ENCODE data around the gene PTPRN2. TPM values are rescaled to one million over a fixed set of nuclear protein-coding genes. Genes with fewer than 3 reads are reported as not detected.

PTPRN2 gene
- total RNA-seq, 2 experiments from 2014 or later = 7.0 to 7.2 TPM

DNA sequence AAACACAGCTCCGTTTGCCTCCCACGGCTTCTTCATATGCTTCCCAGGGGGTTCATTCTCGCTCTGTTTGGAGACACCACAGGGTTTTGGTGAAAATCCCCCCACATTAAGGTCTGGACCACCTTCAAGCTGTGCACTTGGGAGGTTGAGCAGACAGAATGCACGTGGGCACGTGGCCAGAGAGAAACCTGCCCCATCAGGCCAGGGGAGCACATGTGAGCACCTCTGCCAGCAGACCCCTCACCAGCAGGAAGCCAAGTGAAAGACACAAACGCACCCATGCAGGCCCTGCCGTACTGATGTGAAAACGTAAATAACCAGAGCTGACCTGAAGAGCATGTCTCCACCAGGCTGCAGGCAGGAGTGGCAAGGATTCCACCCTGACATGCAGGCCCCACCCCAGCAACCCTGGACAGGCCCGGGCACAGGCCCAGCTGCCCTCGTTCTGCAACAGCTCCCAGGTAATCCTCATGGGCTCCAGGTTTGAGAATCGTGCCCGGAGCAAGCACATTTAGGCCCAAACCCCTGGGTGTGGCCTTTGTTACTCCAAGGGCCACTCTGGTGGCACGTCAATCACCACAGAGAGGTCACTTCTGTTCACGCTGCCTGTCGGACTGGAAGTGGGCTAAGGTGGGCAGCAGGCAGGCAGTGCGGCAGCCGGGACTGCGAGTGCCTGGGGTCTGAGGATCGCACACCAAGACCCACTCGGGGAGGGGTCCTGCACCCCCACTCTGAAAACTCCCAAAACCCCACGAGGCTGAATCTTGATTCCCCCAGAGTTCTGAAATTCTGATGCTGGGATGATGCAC, 184.4 kb downstream of the PTPRN2 start:
- Mint-ChIP-seq H3K36me3 (ENCODE audit: low read depth) (no peaks in the 10 kb centered on the region), H3K9me3 (ENCODE audit: insufficient read depth) (peaks cover 10% of the 10 kb centered on the region), H3K27ac (no peak overlapping the region), H3K27me3 (ENCODE audit: low read depth) (no peaks in the 10 kb centered on the region), H3K4me1 (ENCODE audit: low read depth) (no peaks in the 10 kb centered on the region), H3K4me3 (no peak overlapping the region)
- no peak for DNase-seq
- ChIA-PET CTCF (no interaction called here), POLR2A (no interaction called here)
- ATAC-seq = no peak

DNA sequence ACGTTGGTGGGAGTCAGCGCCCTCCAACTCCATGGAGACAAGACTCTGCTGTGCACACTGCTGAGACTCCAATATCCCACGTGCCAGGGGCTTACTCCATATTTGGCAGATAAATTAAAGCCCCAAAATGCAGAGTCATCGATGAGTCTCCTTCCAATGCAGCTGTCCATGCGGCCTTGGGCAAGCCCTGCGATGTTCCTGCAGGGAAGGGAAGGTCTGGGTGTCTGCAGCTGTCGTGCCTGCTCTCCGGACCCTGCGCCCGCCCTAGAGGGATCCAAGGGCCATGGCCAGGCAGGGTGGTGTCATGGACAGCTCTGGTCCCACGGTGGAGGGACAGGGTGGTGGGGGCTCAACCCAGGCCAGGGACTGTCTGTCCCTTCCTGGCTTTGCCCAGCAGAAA, 185.2 kb downstream of the PTPRN2 start:
- no peaks in the 10 kb centered on the region for H3K27me3 Mint-ChIP-seq (ENCODE audit: low read depth)
- peaks cover 10% of the 10 kb centered on the region for H3K9me3 Mint-ChIP-seq (ENCODE audit: insufficient read depth)
- no peak overlapping the region for H3K4me3 Mint-ChIP-seq
- H3K27ac Mint-ChIP-seq = no peak overlapping the region
- DNase-seq = no peak
- ATAC-seq = no peak
- no peaks in the 10 kb centered on the region for H3K36me3 Mint-ChIP-seq (ENCODE audit: low read depth)
- ChIA-PET POLR2A (no interaction called here), CTCF (no interaction called here)
- H3K4me1 Mint-ChIP-seq (ENCODE audit: low read depth) = no peaks in the 10 kb centered on the region

DNA sequence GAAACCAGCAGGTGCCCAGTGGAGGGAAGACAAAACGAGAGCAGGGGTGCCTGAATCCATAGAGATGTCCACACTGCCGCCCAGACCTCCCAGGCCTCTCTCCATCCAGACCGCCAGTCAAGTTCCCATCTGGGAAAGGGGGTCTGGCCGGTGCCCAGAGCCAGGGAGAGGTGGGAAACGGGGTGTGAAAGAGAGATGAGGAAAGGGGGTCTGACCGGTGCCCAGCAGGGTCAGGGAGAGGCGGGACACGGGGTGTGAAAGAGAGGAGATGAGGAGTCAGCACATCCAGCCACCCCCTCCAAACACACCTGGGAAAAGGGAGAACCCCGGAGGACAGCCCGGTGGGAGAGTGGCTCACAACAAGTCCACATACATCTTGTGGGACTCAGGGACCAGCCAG, 185.8 kb downstream of the PTPRN2 start:
- H3K9me3 Mint-ChIP-seq (ENCODE audit: insufficient read depth) = peaks cover 10% of the 10 kb centered on the region
- no peak for ATAC-seq
- DNase-seq = no peak
- H3K4me1 Mint-ChIP-seq (ENCODE audit: low read depth) = no peaks in the 10 kb centered on the region
- ChIA-PET CTCF (no interaction called here), POLR2A (no interaction called here)
- H3K27me3 Mint-ChIP-seq (ENCODE audit: low read depth) = no peaks in the 10 kb centered on the region
- H3K27ac Mint-ChIP-seq = no peak overlapping the region
- no peak overlapping the region for H3K4me3 Mint-ChIP-seq
- no peaks in the 10 kb centered on the region for H3K36me3 Mint-ChIP-seq (ENCODE audit: low read depth)

DNA sequence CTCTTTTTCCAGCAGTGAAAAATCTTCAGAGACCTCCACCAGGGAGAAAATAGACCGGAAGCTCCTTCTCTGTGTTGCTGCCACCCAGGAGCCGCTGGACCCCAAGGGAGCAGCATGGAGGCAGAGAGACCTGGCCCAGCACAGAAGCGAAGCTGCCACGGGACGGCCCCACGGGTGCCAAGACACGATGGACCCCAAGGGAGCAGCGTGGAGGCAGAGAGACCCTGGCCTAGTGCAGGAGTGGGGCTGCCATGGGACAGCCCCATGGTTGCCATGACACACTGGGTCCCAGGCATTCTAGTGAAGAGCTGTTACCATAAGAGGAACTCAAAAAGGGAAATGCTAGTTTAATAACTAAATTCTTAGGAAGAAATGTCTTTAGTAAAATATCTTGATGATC, 186.3 kb downstream of the PTPRN2 start:
- ChIA-PET CTCF (no interaction called here), POLR2A (no interaction called here)
- no peak overlapping the region for H3K4me3 Mint-ChIP-seq
- H3K36me3 Mint-ChIP-seq (ENCODE audit: low read depth) = no peaks in the 10 kb centered on the region
- no peaks in the 10 kb centered on the region for H3K4me1 Mint-ChIP-seq (ENCODE audit: low read depth)
- peaks cover 10% of the 10 kb centered on the region for H3K9me3 Mint-ChIP-seq (ENCODE audit: insufficient read depth)
- no peak overlapping the region for H3K27ac Mint-ChIP-seq
- H3K27me3 Mint-ChIP-seq (ENCODE audit: low read depth) = no peaks in the 10 kb centered on the region
- ATAC-seq (no peak), DNase-seq (no peak)

DNA sequence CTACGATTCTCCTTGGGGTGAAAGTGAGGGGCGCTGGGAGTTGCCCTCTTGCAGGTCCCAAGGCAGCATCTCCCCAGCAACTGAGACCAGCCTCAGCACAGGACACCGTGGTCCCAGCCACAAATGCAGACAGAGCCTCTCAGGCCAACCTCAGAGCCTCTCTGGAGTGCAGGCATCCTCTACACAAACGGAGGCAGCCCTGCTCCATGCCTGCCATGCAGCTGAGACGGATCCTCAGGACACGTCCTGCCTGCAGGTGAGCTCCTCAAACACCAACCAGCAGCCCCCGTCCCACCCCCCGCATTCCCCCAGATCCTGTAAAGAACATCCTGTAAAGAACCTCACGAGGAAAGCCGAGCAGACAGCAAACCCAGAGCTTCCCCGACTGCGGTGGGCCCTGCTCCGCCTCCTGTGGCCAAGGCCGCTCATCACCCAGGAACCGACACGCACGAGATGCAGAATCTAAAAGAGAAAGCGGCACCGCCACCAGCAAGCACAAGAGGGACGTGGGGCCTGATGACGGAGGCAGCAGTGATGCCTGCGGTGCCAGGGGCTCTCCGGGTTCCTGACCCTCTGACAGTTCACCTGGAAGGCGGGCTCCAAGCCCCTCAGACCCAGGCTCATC, 186.9 kb downstream of the PTPRN2 start:
- ChIA-PET CTCF (no interaction called here), POLR2A (no interaction called here)
- no peaks in the 10 kb centered on the region for H3K4me1 Mint-ChIP-seq (ENCODE audit: low read depth)
- ATAC-seq (no peak), DNase-seq (no peak)
- no peak overlapping the region for H3K27ac Mint-ChIP-seq
- H3K27me3 Mint-ChIP-seq (ENCODE audit: low read depth) = no peaks in the 10 kb centered on the region
- no peaks in the 10 kb centered on the region for H3K36me3 Mint-ChIP-seq (ENCODE audit: low read depth)
- peaks cover 10% of the 10 kb centered on the region for H3K9me3 Mint-ChIP-seq (ENCODE audit: insufficient read depth)
- H3K4me3 Mint-ChIP-seq = no peak overlapping the region

DNA sequence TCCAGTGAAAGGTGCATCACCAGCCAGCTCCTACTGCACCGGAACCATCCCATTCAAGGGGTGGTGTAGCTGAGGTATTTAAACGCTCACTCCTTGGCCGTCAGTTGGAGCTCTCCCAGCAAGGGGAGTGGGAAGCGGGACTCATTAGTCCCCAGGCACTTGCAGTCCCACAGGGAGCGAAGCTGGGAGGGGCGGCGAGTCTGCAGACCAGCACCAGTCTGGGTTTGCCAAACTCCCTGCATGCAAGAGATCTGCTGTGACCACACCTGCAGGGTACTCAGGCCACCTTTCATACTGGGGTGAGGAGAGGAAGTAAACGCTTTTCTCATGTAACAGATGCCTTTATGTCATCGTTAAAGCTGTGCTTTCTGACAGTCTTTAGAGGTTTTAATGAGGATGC, 187.9 kb downstream of the PTPRN2 start:
- Mint-ChIP-seq H3K9me3 (ENCODE audit: insufficient read depth) (peaks cover 10% of the 10 kb centered on the region), H3K27me3 (ENCODE audit: low read depth) (no peaks in the 10 kb centered on the region), H3K4me3 (no peak overlapping the region), H3K36me3 (ENCODE audit: low read depth) (no peaks in the 10 kb centered on the region), H3K27ac (no peak overlapping the region), H3K4me1 (ENCODE audit: low read depth) (no peaks in the 10 kb centered on the region)
- CTCF ChIA-PET = no interaction called here
- POLR2A ChIA-PET = no interaction called here
- DNase-seq (no peak), ATAC-seq (no peak)

DNA sequence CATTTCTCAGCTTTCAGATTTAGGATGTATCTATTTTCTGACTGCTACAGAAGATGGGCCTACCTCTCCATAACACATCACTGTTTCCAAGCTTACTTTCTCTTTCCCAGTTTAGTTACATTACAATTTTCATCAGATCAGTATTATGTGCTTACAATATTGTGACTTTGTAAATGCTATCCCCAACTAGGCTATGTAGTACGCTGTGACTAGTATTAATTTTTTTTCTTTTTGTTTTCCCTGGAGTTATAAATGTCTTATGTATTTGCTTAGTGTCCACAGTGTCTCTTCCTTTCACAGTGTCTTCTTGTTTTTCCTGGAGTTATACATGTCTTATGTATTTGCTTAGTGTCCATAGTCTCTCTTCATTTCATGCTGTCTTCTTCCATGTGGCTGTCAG, 188.9 kb downstream of the PTPRN2 start:
- Mint-ChIP-seq H3K4me1 (ENCODE audit: low read depth) (no peaks in the 10 kb centered on the region), H3K36me3 (ENCODE audit: low read depth) (no peaks in the 10 kb centered on the region), H3K27me3 (ENCODE audit: low read depth) (no peaks in the 10 kb centered on the region), H3K27ac (no peak overlapping the region), H3K4me3 (no peak overlapping the region), H3K9me3 (ENCODE audit: insufficient read depth) (peaks cover 10% of the 10 kb centered on the region)
- DNase-seq = no peak
- ChIA-PET CTCF (no interaction called here), POLR2A (interaction anchor here (0.6 kb wide), 2 partner anchors 10 to 1840 kb away, joined by 3 read pairs; no protein-coding TSS in a partner anchor)
- ATAC-seq = no peak

DNA sequence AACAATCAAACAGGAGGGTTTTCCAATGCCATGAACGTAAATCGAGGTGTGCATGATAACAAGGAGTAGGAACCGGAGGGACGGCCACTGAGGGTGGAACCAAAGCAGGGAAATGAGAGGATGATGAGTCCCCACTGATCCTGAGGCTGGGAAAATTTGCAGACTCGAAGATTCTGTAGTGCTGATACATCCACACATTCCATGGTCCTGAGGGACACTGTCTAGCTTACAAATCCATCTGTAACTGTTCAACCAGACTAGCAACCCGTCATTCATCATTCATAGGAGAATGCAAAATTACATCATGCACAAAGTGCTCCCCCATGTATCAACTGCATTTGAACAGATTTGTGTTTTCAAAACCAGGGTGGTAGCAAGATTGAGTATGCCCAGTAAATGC, 189.7 kb downstream of the PTPRN2 start:
- Mint-ChIP-seq H3K27ac (no peak overlapping the region), H3K4me1 (ENCODE audit: low read depth) (no peaks in the 10 kb centered on the region), H3K36me3 (ENCODE audit: low read depth) (no peaks in the 10 kb centered on the region), H3K9me3 (ENCODE audit: insufficient read depth) (peaks cover 10% of the 10 kb centered on the region), H3K27me3 (ENCODE audit: low read depth) (no peaks in the 10 kb centered on the region), H3K4me3 (no peak overlapping the region)
- DNase-seq (no peak), ATAC-seq (no peak)
- ChIA-PET CTCF (no interaction called here), POLR2A (no interaction called here)

DNA sequence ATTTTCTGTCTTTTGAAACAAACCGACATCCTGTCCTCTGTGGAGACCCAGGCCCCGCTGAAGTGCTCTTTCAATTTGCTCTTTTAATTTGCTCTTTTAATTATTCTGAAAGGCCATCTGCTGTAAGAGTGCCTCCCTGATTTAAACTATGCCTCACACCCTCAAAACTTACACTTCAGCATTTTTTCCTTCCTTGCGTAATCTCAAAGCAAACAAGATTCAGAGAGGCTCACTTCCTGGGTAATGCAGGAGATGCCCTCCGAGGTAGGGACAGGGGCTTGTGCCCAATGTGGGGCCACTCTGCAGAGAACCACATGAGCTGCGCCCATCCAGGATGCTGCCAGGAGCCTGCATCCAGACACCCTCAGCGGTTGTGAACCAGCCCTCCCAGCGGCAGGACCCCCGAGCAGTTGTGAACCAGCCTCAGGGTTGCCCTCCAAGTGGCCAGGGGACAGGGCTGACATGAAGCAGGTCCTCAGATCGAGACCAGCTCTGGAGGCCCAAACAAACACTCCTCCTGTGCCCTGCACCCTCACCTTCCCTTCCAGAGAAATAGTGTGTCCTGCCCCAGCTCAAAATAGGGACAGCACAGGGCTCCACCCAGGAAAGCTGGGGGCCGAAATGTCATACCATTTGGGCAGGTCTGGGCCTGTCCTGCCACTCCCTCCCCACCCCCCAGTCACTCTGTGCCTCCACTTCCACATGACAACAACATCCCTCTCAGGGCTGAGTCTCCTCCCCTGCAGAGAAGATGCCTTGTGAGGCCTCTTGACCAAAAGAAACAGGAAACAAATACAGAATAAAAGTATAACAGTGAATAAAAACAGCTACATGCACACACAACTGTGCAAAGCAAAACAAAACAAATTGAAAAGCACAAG, 190.4 kb downstream of the PTPRN2 start:
- ATAC-seq (no peak), DNase-seq (no peak)
- ChIA-PET POLR2A (no interaction called here), CTCF (no interaction called here)
- H3K4me1 Mint-ChIP-seq (ENCODE audit: low read depth) = no peaks in the 10 kb centered on the region
- H3K4me3 Mint-ChIP-seq = no peak overlapping the region
- H3K9me3 Mint-ChIP-seq (ENCODE audit: insufficient read depth) = peaks cover 10% of the 10 kb centered on the region
- H3K27me3 Mint-ChIP-seq (ENCODE audit: low read depth) = no peaks in the 10 kb centered on the region
- no peaks in the 10 kb centered on the region for H3K36me3 Mint-ChIP-seq (ENCODE audit: low read depth)
- no peak overlapping the region for H3K27ac Mint-ChIP-seq

DNA sequence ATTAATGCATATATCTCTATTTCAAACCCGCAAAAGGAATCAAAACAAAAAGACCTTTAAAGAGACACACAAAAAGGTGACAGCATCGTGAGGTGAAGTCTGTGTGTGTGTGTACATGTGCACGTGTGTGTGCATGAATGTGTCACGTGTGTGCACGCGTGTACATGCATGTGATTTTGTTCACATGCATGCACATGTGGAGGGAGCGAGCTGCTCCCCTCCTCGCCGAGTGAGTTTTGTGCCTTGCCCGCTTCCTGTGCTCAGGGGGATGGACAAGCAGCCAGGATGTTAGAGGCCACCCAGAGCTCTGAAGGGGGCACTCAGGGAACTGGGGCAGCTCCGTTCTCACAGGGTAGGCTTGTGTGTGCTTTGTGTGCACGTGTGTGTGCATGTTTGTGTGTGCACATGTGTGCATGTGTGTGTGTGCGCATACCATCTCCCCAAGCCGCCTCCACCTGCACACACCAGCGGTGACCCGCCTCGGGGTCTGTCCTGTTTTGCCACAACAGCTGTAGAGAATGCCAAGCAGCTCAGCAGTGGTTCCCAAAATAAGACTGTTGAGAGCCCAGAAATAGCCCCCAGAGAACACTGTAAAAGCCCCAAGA, 191.2 kb downstream of the PTPRN2 start:
- ChIA-PET POLR2A (no interaction called here), CTCF (no interaction called here)
- Mint-ChIP-seq H3K9me3 (ENCODE audit: insufficient read depth) (peaks cover 10% of the 10 kb centered on the region), H3K27me3 (ENCODE audit: low read depth) (no peaks in the 10 kb centered on the region), H3K4me1 (ENCODE audit: low read depth) (no peaks in the 10 kb centered on the region), H3K4me3 (no peak overlapping the region), H3K36me3 (ENCODE audit: low read depth) (no peaks in the 10 kb centered on the region), H3K27ac (no peak overlapping the region)
- no peak for ATAC-seq
- DNase-seq = no peak

DNA sequence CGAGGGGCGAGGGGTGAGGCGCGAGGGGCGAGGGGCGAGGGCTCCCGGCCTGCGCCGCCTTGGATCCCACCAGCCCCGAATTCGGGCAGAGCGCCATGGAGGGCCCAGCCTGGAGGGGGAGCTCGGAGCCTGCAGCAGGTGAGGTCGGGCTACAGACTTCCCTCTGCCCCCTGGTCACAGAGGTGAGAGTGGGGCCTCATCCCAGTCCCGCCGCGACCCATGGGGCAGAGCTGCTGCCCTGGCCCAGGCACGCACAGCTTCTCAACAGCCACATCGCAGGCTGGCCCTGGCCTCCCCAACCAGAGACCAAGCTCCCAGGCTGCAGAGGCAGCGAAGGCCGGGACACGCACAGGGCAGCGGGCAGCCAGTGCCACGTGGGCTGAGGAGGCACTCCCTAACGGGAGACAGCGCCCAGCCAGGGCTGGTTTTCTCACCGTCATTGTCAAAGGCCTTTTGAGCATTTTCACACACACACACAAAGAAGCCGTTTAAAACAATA, 191.8 kb downstream of the PTPRN2 start:
- Mint-ChIP-seq H3K4me1 (ENCODE audit: low read depth) (no peaks in the 10 kb centered on the region), H3K27ac (no peak overlapping the region), H3K27me3 (ENCODE audit: low read depth) (no peaks in the 10 kb centered on the region), H3K4me3 (no peak overlapping the region), H3K36me3 (ENCODE audit: low read depth) (no peaks in the 10 kb centered on the region), H3K9me3 (ENCODE audit: insufficient read depth) (peaks cover 10% of the 10 kb centered on the region)
- POLR2A ChIA-PET = no interaction called here
- no peak for DNase-seq
- ATAC-seq = no peak
- CTCF ChIA-PET = no interaction called here

DNA sequence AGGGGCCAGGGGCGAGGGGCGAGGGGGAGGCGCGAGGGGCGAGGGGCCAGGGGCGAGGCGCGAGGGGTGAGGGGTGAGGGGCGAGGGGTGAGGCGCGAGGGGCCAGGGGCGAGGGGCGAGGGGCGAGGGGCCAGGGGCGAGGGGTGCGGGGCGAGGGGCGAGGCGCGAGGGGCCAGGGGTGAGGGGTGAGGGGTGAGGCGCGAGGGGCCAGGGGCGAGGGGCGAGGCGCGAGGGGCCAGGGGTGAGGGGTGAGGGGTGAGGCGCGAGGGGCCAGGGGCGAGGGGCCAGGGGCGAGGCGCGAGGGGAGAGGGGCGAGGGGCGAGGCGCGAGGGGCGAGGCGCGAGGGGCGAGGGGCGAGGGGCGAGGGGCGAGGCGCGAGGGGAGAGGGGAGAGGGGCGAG, 192.3 kb downstream of the PTPRN2 start:
- peaks cover 10% of the 10 kb centered on the region for H3K9me3 Mint-ChIP-seq (ENCODE audit: insufficient read depth)
- H3K36me3 Mint-ChIP-seq (ENCODE audit: low read depth) = no peaks in the 10 kb centered on the region
- ChIA-PET CTCF (no interaction called here), POLR2A (no interaction called here)
- no peaks in the 10 kb centered on the region for H3K4me1 Mint-ChIP-seq (ENCODE audit: low read depth)
- ATAC-seq (no peak), DNase-seq (no peak)
- H3K27ac Mint-ChIP-seq = no peak overlapping the region
- H3K27me3 Mint-ChIP-seq (ENCODE audit: low read depth) = no peaks in the 10 kb centered on the region
- H3K4me3 Mint-ChIP-seq = no peak overlapping the region

Data from activated CD8-positive, alpha-beta T cell treated with anti-CD3 and anti-CD28 coated beads, Interleukin-2, amount 10 ng/mL, durations not matched to agents 7 days and 5 days (primary cell).